ENCODE results near the gene ZNFX1. TPM values are rescaled to one million over a fixed set of nuclear protein-coding genes. Genes with fewer than 3 reads are reported as not detected.

ZNFX1 gene
- total RNA-seq, 1 experiment from 2014 or later: 11.0 TPM

DNA sequence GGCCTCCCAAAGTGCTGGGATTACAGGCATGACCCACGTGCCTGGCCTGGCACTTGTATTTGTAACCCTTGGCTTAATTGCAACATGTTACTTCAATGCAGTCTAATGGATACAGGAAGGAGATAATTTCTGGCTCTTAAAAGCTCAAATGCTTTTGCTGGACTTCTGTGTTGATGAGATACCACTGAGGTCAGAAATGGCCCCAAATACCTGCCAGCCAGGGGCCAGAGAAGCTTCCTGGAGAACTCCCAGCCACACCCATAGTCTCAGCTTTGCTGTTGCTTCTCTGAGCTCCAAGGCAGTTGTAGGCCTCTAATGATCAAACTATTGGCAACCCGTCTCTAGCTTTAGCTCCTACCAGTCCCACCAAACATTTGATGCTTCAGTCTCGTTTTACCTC, 14.2 kb upstream of the ZNFX1 start (continued):
- TF ChIP-seq, protein P1, sequence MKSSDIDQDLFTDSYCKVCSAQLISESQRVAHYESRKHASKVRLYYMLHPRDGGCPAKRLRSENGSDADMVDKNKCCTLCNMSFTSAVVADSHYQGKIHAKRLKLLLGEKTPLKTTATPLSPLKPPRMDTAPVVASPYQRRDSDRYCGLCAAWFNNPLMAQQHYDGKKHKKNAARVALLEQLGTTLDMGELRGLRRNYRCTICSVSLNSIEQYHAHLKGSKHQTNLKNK (CRISPR knock-in tag; IDR thresholded peaks at IDR 0.05): no peak
- TF ChIP-seq NR2C2 (CRISPR knock-in tag; IDR thresholded peaks at IDR 0.05) (no peak), HMGA2 (CRISPR knock-in tag; IDR thresholded peaks at IDR 0.05) (no peak), RORB (CRISPR knock-in tag; IDR thresholded peaks at IDR 0.05) (no peak), NFYB (CRISPR knock-in tag; conservative IDR thresholded peaks at IDR 0.05; ENCODE audit: low read depth) (no peak), ZNF121 (CRISPR knock-in tag; IDR thresholded peaks at IDR 0.05) (no peak), ZBTB21 (CRISPR knock-in tag; IDR thresholded peaks at IDR 0.05; ENCODE audit: borderline replicate concordance) (no peak), JUN (CRISPR knock-in tag; IDR thresholded peaks at IDR 0.05) (no peak)
- TF ChIP-seq, protein P2, sequence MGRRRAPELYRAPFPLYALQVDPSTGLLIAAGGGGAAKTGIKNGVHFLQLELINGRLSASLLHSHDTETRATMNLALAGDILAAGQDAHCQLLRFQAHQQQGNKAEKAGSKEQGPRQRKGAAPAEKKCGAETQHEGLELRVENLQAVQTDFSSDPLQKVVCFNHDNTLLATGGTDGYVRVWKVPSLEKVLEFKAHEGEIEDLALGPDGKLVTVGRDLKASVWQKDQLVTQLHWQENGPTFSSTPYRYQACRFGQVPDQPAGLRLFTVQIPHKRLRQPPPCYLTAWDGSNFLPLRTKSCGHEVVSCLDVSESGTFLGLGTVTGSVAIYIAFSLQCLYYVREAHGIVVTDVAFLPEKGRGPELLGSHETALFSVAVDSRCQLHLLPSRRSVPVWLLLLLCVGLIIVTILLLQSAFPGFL (CRISPR knock-in tag; IDR thresholded peaks at IDR 0.05; ENCODE audit: borderline replicate concordance): no peak
- TF ChIP-seq, protein P3, sequence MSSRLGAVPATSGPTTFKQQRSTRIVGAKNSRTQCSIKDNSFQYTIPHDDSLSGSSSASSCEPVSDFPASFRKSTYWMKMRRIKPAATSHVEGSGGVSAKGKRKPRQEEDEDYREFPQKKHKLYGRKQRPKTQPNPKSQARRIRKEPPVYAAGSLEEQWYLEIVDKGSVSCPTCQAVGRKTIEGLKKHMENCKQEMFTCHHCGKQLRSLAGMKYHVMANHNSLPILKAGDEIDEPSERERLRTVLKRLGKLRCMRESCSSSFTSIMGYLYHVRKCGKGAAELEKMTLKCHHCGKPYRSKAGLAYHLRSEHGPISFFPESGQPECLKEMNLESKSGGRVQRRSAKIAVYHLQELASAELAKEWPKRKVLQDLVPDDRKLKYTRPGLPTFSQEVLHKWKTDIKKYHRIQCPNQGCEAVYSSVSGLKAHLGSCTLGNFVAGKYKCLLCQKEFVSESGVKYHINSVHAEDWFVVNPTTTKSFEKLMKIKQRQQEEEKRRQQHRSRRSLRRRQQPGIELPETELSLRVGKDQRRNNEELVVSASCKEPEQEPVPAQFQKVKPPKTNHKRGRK (CRISPR knock-in tag; IDR thresholded peaks at IDR 0.05; ENCODE audit: borderline replicate concordance): no peak

DNA sequence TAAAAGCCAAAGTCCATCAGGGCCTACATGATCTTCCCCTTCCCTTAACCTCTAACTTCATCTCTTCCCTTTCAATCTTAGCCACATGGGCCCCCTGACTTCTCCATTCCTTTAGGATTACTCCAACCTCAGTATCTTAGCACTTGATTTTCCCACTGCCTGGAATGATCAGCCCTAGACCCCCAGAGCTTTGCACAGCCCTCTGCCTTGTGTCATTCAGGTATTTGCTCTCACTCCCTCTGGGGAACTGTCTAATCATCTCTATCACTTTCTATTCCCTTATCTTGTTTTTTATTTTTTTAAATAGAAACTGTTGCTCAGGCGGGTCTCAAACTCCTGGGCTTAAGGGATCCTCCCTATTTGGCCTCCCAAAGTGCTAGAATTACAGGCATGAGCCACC, 13.3 kb upstream of the ZNFX1 start:
- ATAC-seq: no peak; the same call in 1 of the 2 replicates
- no peak for TF ChIP-seq ESRRA (CRISPR knock-in tag; IDR thresholded peaks at IDR 0.05; ENCODE audit: borderline replicate concordance)
- 0 out of 2 replicates have a peak, but pooled peaks have one; percentile 18 for TF ChIP-seq ELF4 (CRISPR knock-in tag; IDR thresholded peaks at IDR 0.05; ENCODE audit: low read depth)

DNA sequence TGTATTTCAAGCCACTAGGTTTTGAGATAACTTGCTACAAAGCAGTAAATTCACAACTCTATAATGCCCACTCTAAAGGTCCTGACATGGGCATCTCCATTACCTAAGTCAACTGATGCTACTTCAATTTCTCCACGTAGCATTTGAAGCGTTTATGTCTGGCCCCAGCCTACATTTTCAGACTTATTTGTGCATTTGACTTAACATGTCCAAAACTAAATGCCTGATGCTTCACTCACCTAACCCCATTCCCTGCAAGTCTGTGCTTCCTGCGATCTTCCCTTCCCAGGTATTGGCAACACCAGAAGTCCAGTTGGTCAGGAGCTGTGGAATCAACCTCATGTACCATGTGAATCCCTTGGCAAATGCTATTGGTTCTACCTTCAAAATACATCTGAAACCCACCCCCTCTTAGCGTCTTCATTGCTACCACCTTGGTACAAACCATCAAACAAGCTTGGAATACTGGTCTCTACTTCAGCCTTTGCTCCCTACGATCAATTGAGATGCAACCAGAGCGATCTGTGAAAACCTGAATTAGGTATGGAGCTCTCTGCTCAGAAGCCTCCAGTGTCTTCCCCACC, 12.8 kb upstream of the ZNFX1 start:
- Mint-ChIP-seq H3K27me3 (ENCODE audit: low read depth) (no peaks in the 10 kb centered on the region), H3K4me1 (peaks cover 66% of the 10 kb centered on the region), H3K4me3 (no peak overlapping the region), H3K27ac (peak overlapping the region; percentile 93), H3K36me3 (peaks cover 61% of the 10 kb centered on the region), H3K9me3 (peaks cover 4% of the 10 kb centered on the region)
- peak; percentile 4 for ATAC-seq
- ChIA-PET CTCF (interaction anchor here (0.7 to 3.9 kb wide), 8 partner anchors 9 to 318 kb away, joined by 3 to 40 read pairs (median 4); no protein-coding TSS in a partner anchor), POLR2A (interaction anchor here (0.6 to 1.9 kb wide), 6 partner anchors 8 to 428 kb away, joined by 3 to 8 read pairs (median 6); partner anchors contain the start of gene ZNFX1)
- DNase-seq (ENCODE audit: low spot score): no peak
- TF ChIP-seq NR2C2 (CRISPR knock-in tag; IDR thresholded peaks at IDR 0.05) (no peak), HMGA2 (CRISPR knock-in tag; IDR thresholded peaks at IDR 0.05) (no peak), CREM (CRISPR knock-in tag; IDR thresholded peaks at IDR 0.05) (no peak), TEAD1 (CRISPR knock-in tag; IDR thresholded peaks at IDR 0.05) (no peak), JUN (CRISPR knock-in tag; IDR thresholded peaks at IDR 0.05) (no peak), FOXJ3 (CRISPR knock-in tag; IDR thresholded peaks at IDR 0.05; ENCODE audit: borderline replicate concordance) (no peak), ZNF138 (CRISPR knock-in tag; conservative IDR thresholded peaks at IDR 0.05) (no peak), NR1H2 (CRISPR knock-in tag; IDR thresholded peaks at IDR 0.05) (no peak), NFE2L1 (CRISPR knock-in tag; IDR thresholded peaks at IDR 0.05) (no peak)
- TF ChIP-seq, protein P4, sequence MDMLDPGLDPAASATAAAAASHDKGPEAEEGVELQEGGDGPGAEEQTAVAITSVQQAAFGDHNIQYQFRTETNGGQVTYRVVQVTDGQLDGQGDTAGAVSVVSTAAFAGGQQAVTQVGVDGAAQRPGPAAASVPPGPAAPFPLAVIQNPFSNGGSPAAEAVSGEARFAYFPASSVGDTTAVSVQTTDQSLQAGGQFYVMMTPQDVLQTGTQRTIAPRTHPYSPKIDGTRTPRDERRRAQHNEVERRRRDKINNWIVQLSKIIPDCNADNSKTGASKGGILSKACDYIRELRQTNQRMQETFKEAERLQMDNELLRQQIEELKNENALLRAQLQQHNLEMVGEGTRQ (CRISPR knock-in tag; IDR thresholded peaks at IDR 0.05): no peak
- TF ChIP-seq, protein P5, sequence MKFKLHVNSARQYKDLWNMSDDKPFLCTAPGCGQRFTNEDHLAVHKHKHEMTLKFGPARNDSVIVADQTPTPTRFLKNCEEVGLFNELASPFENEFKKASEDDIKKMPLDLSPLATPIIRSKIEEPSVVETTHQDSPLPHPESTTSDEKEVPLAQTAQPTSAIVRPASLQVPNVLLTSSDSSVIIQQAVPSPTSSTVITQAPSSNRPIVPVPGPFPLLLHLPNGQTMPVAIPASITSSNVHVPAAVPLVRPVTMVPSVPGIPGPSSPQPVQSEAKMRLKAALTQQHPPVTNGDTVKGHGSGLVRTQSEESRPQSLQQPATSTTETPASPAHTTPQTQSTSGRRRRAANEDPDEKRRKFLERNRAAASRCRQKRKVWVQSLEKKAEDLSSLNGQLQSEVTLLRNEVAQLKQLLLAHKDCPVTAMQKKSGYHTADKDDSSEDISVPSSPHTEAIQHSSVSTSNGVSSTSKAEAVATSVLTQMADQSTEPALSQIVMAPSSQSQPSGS (CRISPR knock-in tag; IDR thresholded peaks at IDR 0.05; ENCODE audit: borderline replicate concordance, low read depth): no peak
- TF ChIP-seq, protein P6, sequence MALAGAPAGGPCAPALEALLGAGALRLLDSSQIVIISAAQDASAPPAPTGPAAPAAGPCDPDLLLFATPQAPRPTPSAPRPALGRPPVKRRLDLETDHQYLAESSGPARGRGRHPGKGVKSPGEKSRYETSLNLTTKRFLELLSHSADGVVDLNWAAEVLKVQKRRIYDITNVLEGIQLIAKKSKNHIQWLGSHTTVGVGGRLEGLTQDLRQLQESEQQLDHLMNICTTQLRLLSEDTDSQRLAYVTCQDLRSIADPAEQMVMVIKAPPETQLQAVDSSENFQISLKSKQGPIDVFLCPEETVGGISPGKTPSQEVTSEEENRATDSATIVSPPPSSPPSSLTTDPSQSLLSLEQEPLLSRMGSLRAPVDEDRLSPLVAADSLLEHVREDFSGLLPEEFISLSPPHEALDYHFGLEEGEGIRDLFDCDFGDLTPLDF (CRISPR knock-in tag; IDR thresholded peaks at IDR 0.05): no peak
- TF ChIP-seq, protein P7, sequence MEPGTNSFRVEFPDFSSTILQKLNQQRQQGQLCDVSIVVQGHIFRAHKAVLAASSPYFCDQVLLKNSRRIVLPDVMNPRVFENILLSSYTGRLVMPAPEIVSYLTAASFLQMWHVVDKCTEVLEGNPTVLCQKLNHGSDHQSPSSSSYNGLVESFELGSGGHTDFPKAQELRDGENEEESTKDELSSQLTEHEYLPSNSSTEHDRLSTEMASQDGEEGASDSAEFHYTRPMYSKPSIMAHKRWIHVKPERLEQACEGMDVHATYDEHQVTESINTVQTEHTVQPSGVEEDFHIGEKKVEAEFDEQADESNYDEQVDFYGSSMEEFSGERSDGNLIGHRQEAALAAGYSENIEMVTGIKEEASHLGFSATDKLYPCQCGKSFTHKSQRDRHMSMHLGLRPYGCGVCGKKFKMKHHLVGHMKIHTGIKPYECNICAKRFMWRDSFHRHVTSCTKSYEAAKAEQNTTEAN (CRISPR knock-in tag; IDR thresholded peaks at IDR 0.05): no peak
- TF ChIP-seq, protein P8, sequence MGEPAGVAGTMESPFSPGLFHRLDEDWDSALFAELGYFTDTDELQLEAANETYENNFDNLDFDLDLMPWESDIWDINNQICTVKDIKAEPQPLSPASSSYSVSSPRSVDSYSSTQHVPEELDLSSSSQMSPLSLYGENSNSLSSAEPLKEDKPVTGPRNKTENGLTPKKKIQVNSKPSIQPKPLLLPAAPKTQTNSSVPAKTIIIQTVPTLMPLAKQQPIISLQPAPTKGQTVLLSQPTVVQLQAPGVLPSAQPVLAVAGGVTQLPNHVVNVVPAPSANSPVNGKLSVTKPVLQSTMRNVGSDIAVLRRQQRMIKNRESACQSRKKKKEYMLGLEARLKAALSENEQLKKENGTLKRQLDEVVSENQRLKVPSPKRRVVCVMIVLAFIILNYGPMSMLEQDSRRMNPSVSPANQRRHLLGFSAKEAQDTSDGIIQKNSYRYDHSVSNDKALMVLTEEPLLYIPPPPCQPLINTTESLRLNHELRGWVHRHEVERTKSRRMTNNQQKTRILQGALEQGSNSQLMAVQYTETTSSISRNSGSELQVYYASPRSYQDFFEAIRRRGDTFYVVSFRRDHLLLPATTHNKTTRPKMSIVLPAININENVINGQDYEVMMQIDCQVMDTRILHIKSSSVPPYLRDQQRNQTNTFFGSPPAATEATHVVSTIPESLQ (CRISPR knock-in tag; IDR thresholded peaks at IDR 0.05): no peak

More for the DNA sequence above, 13.3 kb upstream of the ZNFX1 start:
- no peaks in the 10 kb centered on the region for H3K27me3 Mint-ChIP-seq (ENCODE audit: low read depth)
- ChIA-PET POLR2A (interaction anchor here (1.0 to 1.7 kb wide), 3 partner anchors 9 to 29 kb away, joined by 3 to 6 read pairs (median 5); no protein-coding TSS in a partner anchor), CTCF (interaction anchor here (0.7 to 3.9 kb wide), 5 partner anchors 10 to 317 kb away, joined by 3 to 40 read pairs (median 4); no protein-coding TSS in a partner anchor)
- peaks cover 4% of the 10 kb centered on the region for H3K9me3 Mint-ChIP-seq
- H3K4me3 Mint-ChIP-seq: no peak overlapping the region
- H3K36me3 Mint-ChIP-seq: peaks cover 56% of the 10 kb centered on the region
- no peak for DNase-seq (ENCODE audit: low spot score)
- H3K27ac Mint-ChIP-seq: peak overlapping the region; percentile 93
- peaks cover 61% of the 10 kb centered on the region for H3K4me1 Mint-ChIP-seq

Data from WTC11 (cell line).